Aorta (tissue), 5 donors: ENCODE results near the gene LZTS2. TPM values are rescaled to one million over a fixed set of nuclear protein-coding genes. Genes with fewer than 3 reads are reported as not detected.

ENCODE experiments used
- ATAC-seq: fragments of 200-7000 bp; cut with Tn5 transposase; one replicate; pipeline ENCODE4 v1.9.1; 2022; ENCODE audit warnings: moderate library complexity; ENCODE audit not compliant: low FRiP score
- DNase-seq, 2 donors: peaks; one replicate each; pipeline ENCODE4 v3.0.0-alpha.2; 2020
- H3K27ac ChIP-seq, 2 donors: one replicate each; pipeline ENCODE4 v1.5.1; 2013; ENCODE audit warnings: low read length in 2 of 2, mild to moderate bottlenecking in 2 of 2, moderate library complexity in 2 of 2, control low read depth in 1 of 2, inconsistent platforms in 1 of 2, low read depth in 1 of 2
- H3K27me3 ChIP-seq, 2 donors: one replicate each; pipeline ENCODE4 v1.6.1; 2013; ENCODE audit warnings: control low read depth in 1 of 2, low read length in 1 of 2, mild to moderate bottlenecking in 1 of 2, moderate library complexity in 1 of 2; ENCODE audit not compliant: insufficient read depth in 2 of 2, control insufficient read depth in 1 of 2
- H3K36me3 ChIP-seq, 2 donors: one replicate each; pipeline ENCODE4 v1.6.1; 2013; ENCODE audit warnings: control low read depth in 1 of 2, low read length in 1 of 2, mild to moderate bottlenecking in 1 of 2; ENCODE audit not compliant: insufficient read depth in 2 of 2, control insufficient read depth in 1 of 2
- H3K4me1 ChIP-seq, 2 donors: one replicate each; pipeline ENCODE4 v1.6.1; 2013; ENCODE audit warnings: low read length in 2 of 2, control low read depth in 1 of 2, mild to moderate bottlenecking in 1 of 2, moderate library complexity in 1 of 2; ENCODE audit not compliant: insufficient read depth in 2 of 2, control insufficient read depth in 1 of 2
- H3K4me3 ChIP-seq, 2 donors: one replicate each; pipeline ENCODE4 v1.5.1; 2013; ENCODE audit warnings: low read length in 2 of 2, control low read depth in 1 of 2, mild to moderate bottlenecking in 1 of 2
- H3K9me3 ChIP-seq: one replicate; pipeline ENCODE4 v1.6.1; 2013; ENCODE audit warnings: mild to moderate bottlenecking, low read length; ENCODE audit not compliant: control insufficient read depth
- WGBS, 2 donors: extraction: QIAGEN DNeasy Blood & Tissue Kit; methylation state at CpG; one replicate each; pipeline ENCODE4 v1.1.7; 2013; 5-methylcytosine and 5-hydroxymethylcytosine counted together
- intact Hi-C, 2 donors: fragments of 100-400 bp; cut with DNase I; formaldehyde crosslinking; loops; one replicate each; pipeline versions ENCODE4 v1.14.2 to v1.15.0; 2022
- polyA plus RNA-seq, 2 donors: library from polyadenylated mRNA; stranded (reverse); fragments of 200-250 nt; gene quantifications; one replicate each; pipeline ENCODE4 v1.2.3, GENCODE V29; 2013
- total RNA-seq, 2 donors: library from RNA; stranded (reverse); fragmentation: NEBNext Ultra II Directional; extraction: Animal tissue kit (Norgen Biotek cat#: 25700); gene quantifications; one replicate each; pipeline ENCODE4 v1.2.1, GENCODE V29; 2021
- donor health status: healthy with polysubstance abuse.
- donor health status: Bipolar disorder and iron deficiency.
- donor health status: DM: no; HTN: no; CAD: no.
- donor health status: DM: no; HTN: no; CAD: no.
- donor health status: DM: yes; HTN: yes; CAD: no.

The LZTS2 gene
- total and polyA plus RNA-seq, 4 donors = 38.3 to 108 (median 94.6) TPM

- DNase-seq (no peak), ATAC-seq (no peak)
- Histone ChIP-seq H3K27ac (no peak overlapping the region), H3K36me3 (no peaks in the 10 kb centered on the region), H3K4me3 (no peak overlapping the region), H3K27me3 (no peaks in the 10 kb centered on the region), H3K4me1 (no peaks in the 10 kb centered on the region), H3K9me3 (no peaks in the 10 kb centered on the region)
- intact Hi-C loops = no loop called here
- WGBS, 2 donors = 77 to 80% methylated on average over 4 of the region's 4 CpGs
These were observed 21.6 kb downstream of the LZTS2 start for GRCh38 chr10:101021239-101021638.

GRCh38 chr10:101021692-101022251 lies 22.2 kb downstream of the LZTS2 start:
- Histone ChIP-seq H3K4me1 (no peaks in the 10 kb centered on the region), H3K27ac (no peak overlapping the region), H3K36me3 (no peaks in the 10 kb centered on the region), H3K4me3 (no peak overlapping the region), H3K9me3 (no peaks in the 10 kb centered on the region), H3K27me3 (no peaks in the 10 kb centered on the region)
- ATAC-seq (no peak), DNase-seq (no peak)
- WGBS, 2 donors = 89 to 90% methylated on average over 11 of the region's 11 CpGs
- intact Hi-C loops = no loop called here

- no peaks in the 10 kb centered on the region for H3K27me3 ChIP-seq
- ATAC-seq (no peak), DNase-seq (no peak)
- no peaks in the 10 kb centered on the region for H3K4me1 ChIP-seq
- H3K4me3 ChIP-seq = no peak overlapping the region
- intact Hi-C loops = no loop called here
- no peaks in the 10 kb centered on the region for H3K36me3 ChIP-seq
- 94 to 96% methylated on average over 15 of the region's 15 CpGs for WGBS, 2 donors
- no peak overlapping the region for H3K27ac ChIP-seq
- no peaks in the 10 kb centered on the region for H3K9me3 ChIP-seq
These were observed 23.5 kb downstream of the LZTS2 start for GRCh38 chr10:101022967-101023705.

- no peaks in the 10 kb centered on the region for H3K9me3 ChIP-seq
- intact Hi-C loops = no loop called here
- H3K4me3 ChIP-seq = no peak overlapping the region
- no peaks in the 10 kb centered on the region for H3K27me3 ChIP-seq
- H3K4me1 ChIP-seq = no peaks in the 10 kb centered on the region
- 83 to 86% methylated on average over 10 of the region's 10 CpGs for WGBS, 2 donors
- no peaks in the 10 kb centered on the region for H3K36me3 ChIP-seq
- H3K27ac ChIP-seq = no peak overlapping the region
- no peak for DNase-seq
- ATAC-seq = no peak
These were observed 27.6 kb downstream of the LZTS2 start for GRCh38 chr10:101027106-101027720.

GRCh38 chr10:101028446-101029337 lies 29.1 kb downstream of the LZTS2 start:
- 79 to 88% methylated on average over 5 to 7 of the region's 7 CpGs for WGBS, 2 donors
- Histone ChIP-seq H3K27me3 (no peaks in the 10 kb centered on the region), H3K36me3 (no peaks in the 10 kb centered on the region), H3K27ac (no peak overlapping the region), H3K9me3 (no peaks in the 10 kb centered on the region), H3K4me1 (no peaks in the 10 kb centered on the region), H3K4me3 (no peak overlapping the region)
- DNase-seq (no peak), ATAC-seq (no peak)
- intact Hi-C loops = no loop called here

- Histone ChIP-seq H3K27ac (no peak overlapping the region), H3K9me3 (no peaks in the 10 kb centered on the region), H3K36me3 (no peaks in the 10 kb centered on the region), H3K27me3 (no peaks in the 10 kb centered on the region), H3K4me3 (no peak overlapping the region), H3K4me1 (no peaks in the 10 kb centered on the region)
- ATAC-seq (no peak), DNase-seq (no peak)
- WGBS, 2 donors = 58 to 60% methylated on average over 27 of the region's 27 CpGs
- intact Hi-C loops = loop anchor here in 1 of 2 donors (5.0 kb wide), 3 partner anchors 32 to 117 kb away; partner anchors contain the start of genes LZTS2 and SLF2
These were observed 30.1 kb downstream of the LZTS2 start for GRCh38 chr10:101029520-101030295.

GRCh38 chr10:101030496-101031127 lies 31.0 kb downstream of the LZTS2 start:
- Histone ChIP-seq H3K4me1 (no peaks in the 10 kb centered on the region), H3K36me3 (peaks cover 0 to 3% of the 10 kb centered on the region in 2 donors), H3K27me3 (no peaks in the 10 kb centered on the region), H3K27ac (no peak overlapping the region), H3K9me3 (no peaks in the 10 kb centered on the region), H3K4me3 (no peak overlapping the region)
- ATAC-seq (no peak), DNase-seq (no peak)
- intact Hi-C loops = loop anchor here in 1 of 2 donors (5.0 kb wide), 3 partner anchors 33 to 118 kb away; partner anchors contain the start of genes LZTS2 and SLF2
- 9 to 10% methylated on average over 25 of the region's 25 CpGs for WGBS, 2 donors
